AG04450 (cell line): Measurements from ENCODE around the gene TMX3. TPM values are rescaled to one million over a fixed set of nuclear protein-coding genes. Genes with fewer than 3 reads are reported as not detected.

Experiments
- CTCF ChIA-PET: fragments of 300-600, 350-600 bp; formaldehyde crosslinking; extraction: SDS; loops from one replicate; lab custom pipeline; 2022; ENCODE audit warnings: antibody characterized with exemption, inconsistent platforms; lab: Charles Lee
- POLR2A ChIA-PET: fragments of 350-600 bp; formaldehyde crosslinking; extraction: SDS; loops from one replicate; lab custom pipeline; 2021; ENCODE audit warnings: antibody characterized with exemption, inconsistent platforms; lab: Yijun Ruan, JAX
- DNase-seq: peaks from one replicate; pipeline ENCODE4 v3.0.0-alpha.2; 2011; ENCODE audit warnings: low read depth, low spot score
- H3K27ac ChIP-seq: one replicate; pipeline ENCODE4 v1.5.1; 2012; ENCODE audit warnings: low read depth, low read length, control low read depth
- H3K27me3 ChIP-seq: one replicate; pipeline ENCODE4 v1.6.0; 2012; ENCODE audit warnings: low read length; ENCODE audit not compliant: control insufficient read depth, insufficient read depth
- H3K4me3 ChIP-seq: 2 replicates; pipeline ENCODE4 v1.5.1; 2011; ENCODE audit warnings: mild to moderate bottlenecking, low read depth, low read length, control low read depth
- H3K9me3 ChIP-seq: 2 replicates; pipeline ENCODE4 v1.5.1; 2012; ENCODE audit warnings: low read length; ENCODE audit not compliant: control insufficient read depth, insufficient read depth
- CTCF ChIP-seq: IDR thresholded peaks from 2 replicates; pipeline ENCODE4 v1.5.1; 2011; ENCODE audit warnings: low read depth, low read length, control low read depth, inconsistent platforms
- polyA plus RNA-seq: library from polyadenylated mRNA; depleted of rRNA; stranded (reverse); fragments of >200 nt; gene quantifications from 2 replicates; pipeline ENCODE4 v1.2.3, GENCODE V29; 2011

The TMX3 gene
- polyA plus RNA-seq, 1 experiment = 59.6 TPM

DNA sequence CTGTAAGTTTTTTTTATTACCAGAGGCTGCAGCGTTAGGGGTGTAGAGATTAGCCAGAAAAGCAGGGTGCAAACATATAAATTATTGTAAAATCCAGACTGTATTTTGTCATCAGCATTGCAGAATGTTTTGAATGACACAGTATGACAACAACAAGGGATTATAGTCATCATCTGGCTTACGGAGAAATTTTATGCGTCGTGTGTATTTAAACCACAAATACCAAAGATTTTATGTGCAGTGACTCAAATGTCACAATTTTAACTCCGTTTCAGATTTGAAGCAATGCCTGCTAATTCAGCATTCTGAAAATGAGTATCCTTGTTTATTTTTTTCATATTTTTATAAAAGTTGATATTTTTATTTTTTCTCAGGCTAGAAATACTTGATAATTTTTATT is 19.4 kb upstream of the TMX3 start:
- H3K27me3 ChIP-seq = no peaks in the 10 kb centered on the region
- no peak overlapping the region for H3K27ac ChIP-seq
- ChIA-PET CTCF (interaction anchor here (0.8 to 1.2 kb wide), 3 partner anchors 112 to 1517 kb away, joined by 3 to 4 read pairs (median 4); no protein-coding TSS in a partner anchor), POLR2A (no interaction called here)
- no peaks in the 10 kb centered on the region for H3K9me3 ChIP-seq
- no peak overlapping the region for H3K4me3 ChIP-seq
- DNase-seq = no peak
- TF ChIP-seq CTCF = no peak

DNA sequence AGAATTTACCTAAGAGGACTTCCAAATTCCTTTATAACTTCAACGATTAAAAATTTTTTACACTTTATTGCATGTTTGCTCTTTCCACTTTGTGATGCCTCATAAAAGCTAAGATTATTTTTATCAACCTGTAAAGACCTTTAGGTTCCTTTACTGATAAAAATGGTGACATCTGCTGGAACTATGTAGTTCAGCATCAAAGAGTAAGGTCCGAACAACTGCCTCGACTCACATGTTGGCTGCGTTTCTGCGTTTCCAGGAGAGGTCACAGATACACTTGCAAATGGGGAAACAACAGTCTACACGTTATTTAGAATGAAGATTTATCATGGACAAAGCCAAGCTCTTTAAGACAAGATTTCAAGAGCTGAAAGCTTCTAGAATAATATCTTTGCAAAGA is 18.8 kb upstream of the TMX3 start:
- Histone ChIP-seq H3K27ac (no peak overlapping the region), H3K27me3 (no peaks in the 10 kb centered on the region), H3K4me3 (no peak overlapping the region), H3K9me3 (no peaks in the 10 kb centered on the region)
- no peak for TF ChIP-seq CTCF
- POLR2A ChIA-PET = no interaction called here
- DNase-seq = no peak
- CTCF ChIA-PET = interaction anchor here (0.8 to 1.2 kb wide), 6 partner anchors 15 to 1516 kb away, joined by 3 to 4 read pairs (median 4); no protein-coding TSS in a partner anchor

- ChIA-PET CTCF (interaction anchor here (1.1 kb wide), 1 partner anchor 9 kb away, joined by 3 read pairs; no protein-coding TSS in a partner anchor), POLR2A (no interaction called here)
These were observed 13.3 kb upstream of the TMX3 start for GRCh38 chr18:68728081-68728700.

GRCh38 chr18:68727506-68727905 is 12.6 kb upstream of the TMX3 start:
- no peaks in the 10 kb centered on the region for H3K27me3 ChIP-seq
- no peak overlapping the region for H3K27ac ChIP-seq
- no peak for DNase-seq
- ChIA-PET POLR2A (no interaction called here), CTCF (no interaction called here)
- no peak overlapping the region for H3K4me3 ChIP-seq
- no peaks in the 10 kb centered on the region for H3K9me3 ChIP-seq
- TF ChIP-seq CTCF = no peak

More at GRCh38 chr18:68728081-68728700, 13.3 kb upstream of the TMX3 start:
- Histone ChIP-seq H3K4me3 (no peak overlapping the region), H3K9me3 (no peaks in the 10 kb centered on the region), H3K27ac (no peak overlapping the region), H3K27me3 (no peaks in the 10 kb centered on the region)
- no peak for TF ChIP-seq CTCF
- no peak for DNase-seq

DNA sequence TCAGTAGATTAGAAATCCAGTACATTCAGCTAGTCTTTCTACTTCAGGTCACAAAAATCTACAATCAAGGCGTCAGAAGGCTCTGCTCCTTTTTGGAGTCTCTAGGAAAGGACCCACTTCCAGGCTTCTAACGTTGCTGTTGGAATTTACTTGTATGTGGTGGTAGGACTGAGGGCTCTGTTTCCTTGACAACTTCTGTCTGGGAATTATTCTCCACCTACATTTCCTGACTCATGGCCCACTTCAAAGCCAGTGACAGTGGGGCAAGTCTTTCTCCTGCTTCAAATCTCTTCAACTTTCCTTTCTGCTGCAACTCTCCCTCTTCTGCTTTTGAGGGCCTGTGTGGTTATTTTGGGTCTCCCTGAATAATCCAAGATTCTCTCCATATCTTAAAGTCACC is 10.4 kb upstream of the TMX3 start:
- Histone ChIP-seq H3K9me3 (no peaks in the 10 kb centered on the region), H3K27ac (no peak overlapping the region), H3K4me3 (no peak overlapping the region), H3K27me3 (no peaks in the 10 kb centered on the region)
- DNase-seq = no peak
- POLR2A ChIA-PET = no interaction called here
- no peak for TF ChIP-seq CTCF
- CTCF ChIA-PET = interaction anchor here (0.6 kb wide), 1 partner anchor 1116 kb away, joined by 4 read pairs; no protein-coding TSS in a partner anchor
